Hepatocyte (in vitro differentiated cells): Measurements from ENCODE around the gene FAM20C.

Experiments
- EZH2 ChIP-seq: fragments of 200-600 bp; sonication (generic); IDR thresholded peaks from 2 replicates; pipeline ENCODE4 v1.6.1; 2016; ENCODE audit warnings: antibody characterized with exemption, mild to moderate bottlenecking, borderline replicate concordance
- EZH2phosphoT487 ChIP-seq: fragments of 200-600 bp; sonication (generic); IDR thresholded peaks from one replicate; pipeline ENCODE4 v1.6.1; 2018; ENCODE audit warnings: antibody characterized with exemption, mild to moderate bottlenecking, low read depth, moderate library complexity; ENCODE audit not compliant: unreplicated experiment, severe bottlenecking
- TF ChIP-seq, protein P1 (sequence below): fragments of 200-600 bp; sonication (generic); IDR thresholded peaks from 2 replicates; pipeline ENCODE4 v1.5.1; 2016; ENCODE audit warnings: antibody characterized with exemption, mild to moderate bottlenecking; ENCODE audit not compliant: poor library complexity

GRCh38 chr7:167090-167855 lies 25.1 kb upstream of the FAM20C start:
- TF ChIP-seq, protein P1, sequence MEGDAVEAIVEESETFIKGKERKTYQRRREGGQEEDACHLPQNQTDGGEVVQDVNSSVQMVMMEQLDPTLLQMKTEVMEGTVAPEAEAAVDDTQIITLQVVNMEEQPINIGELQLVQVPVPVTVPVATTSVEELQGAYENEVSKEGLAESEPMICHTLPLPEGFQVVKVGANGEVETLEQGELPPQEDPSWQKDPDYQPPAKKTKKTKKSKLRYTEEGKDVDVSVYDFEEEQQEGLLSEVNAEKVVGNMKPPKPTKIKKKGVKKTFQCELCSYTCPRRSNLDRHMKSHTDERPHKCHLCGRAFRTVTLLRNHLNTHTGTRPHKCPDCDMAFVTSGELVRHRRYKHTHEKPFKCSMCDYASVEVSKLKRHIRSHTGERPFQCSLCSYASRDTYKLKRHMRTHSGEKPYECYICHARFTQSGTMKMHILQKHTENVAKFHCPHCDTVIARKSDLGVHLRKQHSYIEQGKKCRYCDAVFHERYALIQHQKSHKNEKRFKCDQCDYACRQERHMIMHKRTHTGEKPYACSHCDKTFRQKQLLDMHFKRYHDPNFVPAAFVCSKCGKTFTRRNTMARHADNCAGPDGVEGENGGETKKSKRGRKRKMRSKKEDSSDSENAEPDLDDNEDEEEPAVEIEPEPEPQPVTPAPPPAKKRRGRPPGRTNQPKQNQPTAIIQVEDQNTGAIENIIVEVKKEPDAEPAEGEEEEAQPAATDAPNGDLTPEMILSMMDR = no peak
- no peak for TF ChIP-seq EZH2
- TF ChIP-seq EZH2phosphoT487 = no peak
